ENCODE results near the gene CDC34. TPM values are rescaled to one million over a fixed set of nuclear protein-coding genes. Genes with fewer than 3 reads are reported as not detected.

CDC34 gene
- total RNA-seq, 1 donor from 2014 or later: 126 TPM

DNA sequence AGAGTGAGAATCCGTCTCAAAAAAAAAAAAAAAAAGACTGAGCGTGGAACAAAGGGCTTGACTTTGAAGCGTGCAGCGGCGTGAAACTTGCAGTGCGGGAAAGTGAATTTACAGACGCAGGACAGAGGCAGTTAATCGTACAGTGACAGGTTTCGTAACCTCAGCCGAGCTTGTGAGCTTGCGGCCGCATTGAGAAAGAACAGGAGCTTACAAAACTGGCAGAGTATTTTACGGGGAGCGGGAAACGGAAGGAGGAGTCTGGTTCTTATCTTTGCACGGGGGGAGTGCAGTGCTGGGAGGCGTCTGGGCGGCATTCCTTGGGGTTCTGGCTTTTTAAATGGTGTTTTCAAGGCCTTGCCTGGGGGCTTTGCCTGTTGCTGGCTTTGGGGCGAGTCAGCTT lies 34.8 kb downstream of the CDC34 start:
- TF ChIP-seq, protein P1, sequence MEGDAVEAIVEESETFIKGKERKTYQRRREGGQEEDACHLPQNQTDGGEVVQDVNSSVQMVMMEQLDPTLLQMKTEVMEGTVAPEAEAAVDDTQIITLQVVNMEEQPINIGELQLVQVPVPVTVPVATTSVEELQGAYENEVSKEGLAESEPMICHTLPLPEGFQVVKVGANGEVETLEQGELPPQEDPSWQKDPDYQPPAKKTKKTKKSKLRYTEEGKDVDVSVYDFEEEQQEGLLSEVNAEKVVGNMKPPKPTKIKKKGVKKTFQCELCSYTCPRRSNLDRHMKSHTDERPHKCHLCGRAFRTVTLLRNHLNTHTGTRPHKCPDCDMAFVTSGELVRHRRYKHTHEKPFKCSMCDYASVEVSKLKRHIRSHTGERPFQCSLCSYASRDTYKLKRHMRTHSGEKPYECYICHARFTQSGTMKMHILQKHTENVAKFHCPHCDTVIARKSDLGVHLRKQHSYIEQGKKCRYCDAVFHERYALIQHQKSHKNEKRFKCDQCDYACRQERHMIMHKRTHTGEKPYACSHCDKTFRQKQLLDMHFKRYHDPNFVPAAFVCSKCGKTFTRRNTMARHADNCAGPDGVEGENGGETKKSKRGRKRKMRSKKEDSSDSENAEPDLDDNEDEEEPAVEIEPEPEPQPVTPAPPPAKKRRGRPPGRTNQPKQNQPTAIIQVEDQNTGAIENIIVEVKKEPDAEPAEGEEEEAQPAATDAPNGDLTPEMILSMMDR (IDR thresholded peaks at IDR 0.05; ENCODE audit: unreplicated experiment): no peak
- H3K4me3 Mint-ChIP-seq (ENCODE audit: unreplicated experiment): no peak overlapping the region
- H3K9me3 Mint-ChIP-seq (ENCODE audit: unreplicated experiment): no peaks in the 10 kb centered on the region
- H3K27ac Mint-ChIP-seq (ENCODE audit: unreplicated experiment): no peak overlapping the region
- peaks cover 21% of the 10 kb centered on the region for H3K36me3 Mint-ChIP-seq (ENCODE audit: low read depth, unreplicated experiment)
- DNase-seq (ENCODE audit: low spot score): no peak
- peaks cover 10% of the 10 kb centered on the region for H3K4me1 Mint-ChIP-seq (ENCODE audit: unreplicated experiment)
- H3K27me3 Mint-ChIP-seq (ENCODE audit: unreplicated experiment): peaks cover 10% of the 10 kb centered on the region

DNA sequence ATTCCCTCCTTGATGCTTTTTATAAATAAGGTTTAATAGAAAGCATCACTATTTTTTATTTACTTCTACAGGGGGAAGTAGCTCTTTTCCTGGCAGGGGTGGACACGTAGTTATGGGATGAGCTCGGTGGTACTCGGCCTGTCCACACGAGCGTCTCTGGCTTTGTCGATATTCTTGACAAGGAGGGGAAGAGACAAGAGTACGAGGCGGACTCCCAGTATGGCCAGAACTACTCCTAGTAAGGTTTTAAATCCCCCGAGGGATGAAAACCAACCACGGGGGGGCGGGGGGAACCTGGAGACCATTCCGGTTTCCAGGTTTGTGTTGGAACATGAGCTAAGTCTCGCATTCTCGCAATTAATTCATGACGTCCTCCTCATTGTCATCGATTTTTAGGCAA lies 35.3 kb downstream of the CDC34 start:
- Mint-ChIP-seq H3K9me3 (ENCODE audit: unreplicated experiment) (no peaks in the 10 kb centered on the region), H3K27me3 (ENCODE audit: unreplicated experiment) (peaks cover 10% of the 10 kb centered on the region), H3K4me1 (ENCODE audit: unreplicated experiment) (peaks cover 10% of the 10 kb centered on the region), H3K4me3 (ENCODE audit: unreplicated experiment) (peak overlapping the region; percentile 16), H3K27ac (ENCODE audit: unreplicated experiment) (no peak overlapping the region), H3K36me3 (ENCODE audit: low read depth, unreplicated experiment) (peaks cover 21% of the 10 kb centered on the region)
- TF ChIP-seq, protein P1 (IDR thresholded peaks at IDR 0.05; ENCODE audit: unreplicated experiment): no peak
- no peak for DNase-seq (ENCODE audit: low spot score)

DNA sequence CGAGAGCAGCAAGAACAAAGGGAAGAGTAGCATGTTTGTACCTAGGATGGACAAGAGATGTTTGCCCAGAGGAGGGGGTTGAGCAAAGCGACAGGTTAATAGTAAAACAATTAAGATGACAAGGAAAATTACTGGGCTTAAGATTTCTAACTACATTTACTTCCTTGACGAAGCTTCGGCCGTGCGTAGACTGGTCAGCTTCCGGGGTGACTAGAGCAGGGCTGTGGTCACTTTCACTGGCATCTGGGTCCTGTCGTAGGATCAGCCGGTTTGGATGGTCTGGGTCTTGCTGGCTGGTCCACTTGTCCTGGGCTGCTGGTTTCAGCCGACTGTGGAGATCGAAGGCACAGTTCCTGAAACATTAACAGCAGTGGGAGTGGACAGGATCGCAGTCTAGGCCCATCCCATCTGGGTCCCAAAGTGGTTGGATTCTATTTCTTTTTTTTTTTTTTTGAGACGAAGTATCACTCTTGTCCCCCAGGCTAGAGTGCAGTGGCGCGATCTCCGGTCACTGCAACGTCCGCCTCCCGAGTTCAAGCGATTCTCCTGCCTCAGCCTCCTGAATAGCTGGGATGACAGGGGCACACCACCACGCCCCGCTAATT lies 35.8 kb downstream of the CDC34 start:
- no peak for DNase-seq (ENCODE audit: low spot score)
- Mint-ChIP-seq H3K27me3 (ENCODE audit: unreplicated experiment) (peaks cover 10% of the 10 kb centered on the region), H3K9me3 (ENCODE audit: unreplicated experiment) (no peaks in the 10 kb centered on the region), H3K4me3 (ENCODE audit: unreplicated experiment) (peak overlapping the region; percentile 16), H3K27ac (ENCODE audit: unreplicated experiment) (no peak overlapping the region), H3K4me1 (ENCODE audit: unreplicated experiment) (peaks cover 10% of the 10 kb centered on the region), H3K36me3 (ENCODE audit: low read depth, unreplicated experiment) (peaks cover 19% of the 10 kb centered on the region)
- TF ChIP-seq, protein P1 (IDR thresholded peaks at IDR 0.05; ENCODE audit: unreplicated experiment): no peak

DNA sequence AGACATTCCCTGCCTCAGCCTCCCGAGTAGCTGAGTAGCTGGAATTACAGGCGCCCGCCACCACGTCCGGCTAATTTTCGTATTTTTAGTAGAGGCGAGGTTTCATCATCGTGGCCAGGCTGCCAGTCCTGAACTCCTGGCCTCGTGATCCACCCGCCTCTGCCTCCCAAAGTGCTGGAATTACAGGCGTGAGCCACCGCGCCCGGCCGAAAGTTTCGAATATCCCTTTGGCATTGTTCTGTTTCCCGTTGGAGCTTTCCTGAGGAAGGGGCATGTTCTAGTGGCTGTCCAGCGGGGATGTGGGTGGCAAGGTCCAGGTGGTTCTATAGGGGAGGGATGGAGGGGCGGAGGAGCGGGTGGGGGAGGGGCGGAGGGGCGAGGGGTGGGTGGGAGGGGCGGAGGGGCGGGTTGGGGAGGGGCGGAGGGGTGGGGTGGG lies 38.7 kb downstream of the CDC34 start:
- Mint-ChIP-seq H3K4me3 (ENCODE audit: unreplicated experiment) (no peak overlapping the region), H3K36me3 (ENCODE audit: low read depth, unreplicated experiment) (peaks cover 15% of the 10 kb centered on the region), H3K27me3 (ENCODE audit: unreplicated experiment) (peaks cover 7% of the 10 kb centered on the region), H3K9me3 (ENCODE audit: unreplicated experiment) (no peaks in the 10 kb centered on the region), H3K27ac (ENCODE audit: unreplicated experiment) (no peak overlapping the region), H3K4me1 (ENCODE audit: unreplicated experiment) (peaks cover 20% of the 10 kb centered on the region)
- no peak for DNase-seq (ENCODE audit: low spot score)
- TF ChIP-seq, protein P1 (IDR thresholded peaks at IDR 0.05; ENCODE audit: unreplicated experiment): no peak

DNA sequence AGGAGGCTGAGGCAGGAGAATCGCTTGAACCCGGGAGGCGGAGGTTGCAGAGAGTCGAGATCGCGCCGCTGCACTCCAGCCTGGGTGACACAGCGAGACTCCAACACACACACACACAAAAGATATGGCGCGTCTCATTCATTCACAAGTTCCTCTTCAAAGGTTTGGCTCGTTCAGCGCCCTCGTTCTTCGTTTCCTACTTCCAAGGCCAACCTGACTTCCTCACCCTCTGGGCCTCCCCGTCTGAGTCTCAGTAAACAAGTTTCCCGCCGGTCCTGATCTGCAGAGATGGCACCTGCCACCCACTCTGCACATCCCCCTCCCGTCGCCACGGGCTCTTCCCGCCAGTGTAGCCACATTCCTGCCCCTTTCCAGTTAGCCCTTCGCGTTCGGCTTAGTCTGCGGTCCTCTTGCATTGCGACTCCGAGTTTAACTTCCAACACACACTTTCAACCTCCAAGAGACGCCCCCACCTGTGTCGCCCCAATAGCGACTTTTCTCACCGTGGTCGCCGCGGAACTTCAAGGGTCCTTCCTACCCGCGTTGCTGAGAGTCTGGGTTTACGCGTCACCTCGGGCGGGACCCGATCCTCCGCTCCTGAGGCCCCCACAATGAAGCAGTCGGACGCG lies 39.5 kb downstream of the CDC34 start:
- TF ChIP-seq, protein P1 (IDR thresholded peaks at IDR 0.05; ENCODE audit: unreplicated experiment): no peak
- Mint-ChIP-seq H3K4me1 (ENCODE audit: unreplicated experiment) (peaks cover 20% of the 10 kb centered on the region), H3K27me3 (ENCODE audit: unreplicated experiment) (peaks cover 7% of the 10 kb centered on the region), H3K27ac (ENCODE audit: unreplicated experiment) (peak overlapping the region; percentile 88), H3K9me3 (ENCODE audit: unreplicated experiment) (no peaks in the 10 kb centered on the region), H3K4me3 (ENCODE audit: unreplicated experiment) (peak overlapping the region; percentile 91), H3K36me3 (ENCODE audit: low read depth, unreplicated experiment) (peaks cover 15% of the 10 kb centered on the region)
- DNase-seq (ENCODE audit: low spot score): peak; percentile 41
